GM19438 (cell line): ENCODE measurements around the gene ARID5B.

Experiments
- ATAC-seq: cut with Tn5 transposase; IDR thresholded peaks from one replicate; pipeline ENCODE4 v1.9.1; 2021; ENCODE audit warnings: low read depth; ENCODE audit not compliant: unreplicated experiment

ARID5B gene

DNA sequence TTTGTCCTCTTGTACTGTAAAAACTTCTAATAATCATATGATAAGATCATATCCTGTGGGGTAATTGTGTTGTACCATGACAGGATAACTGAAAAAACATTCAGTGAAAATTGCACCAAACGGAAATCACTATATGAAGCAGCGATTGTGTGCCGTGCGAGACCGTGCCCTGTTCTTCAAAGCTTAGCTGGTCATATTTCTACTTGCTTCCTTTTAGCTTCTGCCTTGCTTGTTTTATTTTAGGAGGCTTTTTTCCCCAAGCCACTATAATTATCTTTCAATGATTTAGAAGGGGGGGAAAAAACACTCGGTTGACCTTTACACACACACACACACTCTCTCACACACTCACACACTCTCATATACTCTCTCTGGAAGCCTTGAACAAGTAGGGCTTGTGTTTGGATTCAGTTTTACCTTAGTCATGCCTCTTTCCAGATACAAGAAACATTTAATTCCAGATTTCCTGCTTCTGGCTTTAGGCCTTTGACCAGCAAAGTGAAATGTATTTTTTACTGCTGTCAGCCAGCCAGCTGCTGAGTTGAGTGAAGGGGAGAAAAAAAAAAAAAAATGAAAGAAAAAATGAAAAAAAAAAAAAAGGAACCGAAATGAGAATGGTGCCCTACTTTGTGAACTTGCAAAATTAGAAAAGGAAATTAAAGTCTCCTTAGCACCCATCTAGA, 181.4 kb downstream of the ARID5B start:
- ATAC-seq, result peak; percentile 43

GRCh38 chr10:62083412-62084267, 182.1 kb downstream of the ARID5B start:
- ATAC-seq, result no peak

DNA sequence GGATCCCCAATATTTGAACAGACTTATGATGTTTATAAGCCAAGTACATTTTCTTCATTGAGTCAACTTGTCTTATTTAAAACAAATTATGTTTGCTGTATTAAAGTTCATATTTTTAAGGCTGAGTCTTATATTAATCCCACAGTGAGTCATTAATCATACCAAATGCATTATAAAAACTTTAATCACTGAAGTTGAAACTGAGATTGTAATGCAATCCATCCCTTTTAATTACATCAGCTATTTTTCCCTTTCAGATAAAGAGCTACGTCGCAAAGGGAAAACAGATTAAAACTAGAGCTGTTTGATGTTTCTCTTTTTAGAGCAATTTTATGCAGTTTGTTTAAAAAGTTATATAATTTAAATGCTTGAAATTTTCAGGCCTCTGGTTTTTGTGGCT, 183.0 kb downstream of the ARID5B start:
- ATAC-seq, result no peak

- no peak for ATAC-seq
These were observed 183.9 kb downstream of the ARID5B start for GRCh38 chr10:62085404-62085803.

- no peak for ATAC-seq
These were observed 184.3 kb downstream of the ARID5B start for GRCh38 chr10:62085821-62086220.

- ATAC-seq, result no peak
These were observed 185.8 kb downstream of the ARID5B start for GRCh38 chr10:62087329-62087728.

- no peak for ATAC-seq
These were observed 187.3 kb downstream of the ARID5B start for GRCh38 chr10:62088786-62089185.

GRCh38 chr10:62092301-62093030, 191.0 kb downstream of the ARID5B start:
- no peak for ATAC-seq

GRCh38 chr10:62093863-62094291, 192.4 kb downstream of the ARID5B start:
- ATAC-seq, result no peak

GRCh38 chr10:62095181-62096122, 194.0 kb downstream of the ARID5B start:
- no peak for ATAC-seq

GRCh38 chr10:62096256-62096933, 194.9 kb downstream of the ARID5B start:
- no peak for ATAC-seq

DNA sequence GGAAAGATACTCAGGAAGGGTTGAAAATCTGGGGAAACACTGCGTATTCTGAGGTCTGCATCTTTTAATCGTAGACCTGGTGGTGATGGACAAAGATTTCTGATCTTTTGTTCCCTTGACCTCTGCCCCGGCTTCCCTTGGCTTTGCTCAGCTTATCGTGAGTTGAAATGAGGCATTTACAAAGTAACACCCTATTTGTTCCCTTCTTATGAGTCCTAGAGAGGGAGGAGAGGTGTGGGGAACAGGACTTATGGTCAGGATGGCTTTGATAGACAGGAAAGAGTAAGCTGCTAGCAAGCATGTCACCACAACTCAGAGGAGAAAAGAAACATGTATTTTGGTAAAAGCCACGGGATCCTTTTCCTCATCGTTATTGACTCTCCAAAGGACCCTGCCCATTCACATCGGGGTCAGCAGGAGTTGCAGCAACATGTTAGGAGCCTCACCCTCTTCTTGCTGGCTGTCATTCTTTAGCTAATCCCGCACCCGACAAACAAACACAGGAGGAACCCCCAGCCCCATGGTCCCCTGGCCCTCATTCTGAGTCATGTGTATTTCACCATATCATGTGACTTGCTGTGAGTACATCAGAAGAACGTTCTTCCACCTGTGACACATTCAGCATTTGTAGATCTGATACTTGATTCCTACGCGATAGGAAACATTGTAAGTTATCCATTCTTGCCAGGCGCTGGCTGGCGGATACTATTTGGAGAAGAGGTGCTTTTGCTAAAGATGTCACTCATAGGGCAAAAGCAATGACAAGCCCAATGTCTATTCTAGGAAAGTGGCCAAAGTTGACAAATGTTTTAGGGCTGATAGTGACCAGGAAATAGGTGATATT, 197.0 kb downstream of the ARID5B start:
- no peak for ATAC-seq

DNA sequence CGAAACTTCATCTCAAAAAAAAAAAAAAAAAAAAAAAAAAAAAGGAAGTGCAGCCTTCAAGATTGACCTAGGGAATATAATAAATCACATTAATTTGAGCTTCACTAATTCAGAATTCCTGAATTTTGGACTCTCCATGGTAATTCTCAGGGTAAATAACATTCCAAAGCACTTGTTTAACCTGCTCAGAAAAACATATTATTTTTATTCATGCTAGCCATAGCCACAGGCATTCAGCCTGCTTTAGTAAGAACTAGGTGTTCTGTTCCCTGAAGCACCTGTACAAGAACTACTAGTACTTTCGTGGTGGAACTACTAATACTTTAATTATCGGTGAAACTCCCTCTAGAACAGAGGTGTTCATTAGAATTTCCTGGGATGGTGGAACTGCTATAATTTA, 197.8 kb downstream of the ARID5B start:
- no peak for ATAC-seq

- no peak for ATAC-seq
These were observed 202.4 kb downstream of the ARID5B start for GRCh38 chr10:62103857-62104256.

- no peak for ATAC-seq
These were observed 205.5 kb downstream of the ARID5B start for GRCh38 chr10:62106929-62107519.

DNA sequence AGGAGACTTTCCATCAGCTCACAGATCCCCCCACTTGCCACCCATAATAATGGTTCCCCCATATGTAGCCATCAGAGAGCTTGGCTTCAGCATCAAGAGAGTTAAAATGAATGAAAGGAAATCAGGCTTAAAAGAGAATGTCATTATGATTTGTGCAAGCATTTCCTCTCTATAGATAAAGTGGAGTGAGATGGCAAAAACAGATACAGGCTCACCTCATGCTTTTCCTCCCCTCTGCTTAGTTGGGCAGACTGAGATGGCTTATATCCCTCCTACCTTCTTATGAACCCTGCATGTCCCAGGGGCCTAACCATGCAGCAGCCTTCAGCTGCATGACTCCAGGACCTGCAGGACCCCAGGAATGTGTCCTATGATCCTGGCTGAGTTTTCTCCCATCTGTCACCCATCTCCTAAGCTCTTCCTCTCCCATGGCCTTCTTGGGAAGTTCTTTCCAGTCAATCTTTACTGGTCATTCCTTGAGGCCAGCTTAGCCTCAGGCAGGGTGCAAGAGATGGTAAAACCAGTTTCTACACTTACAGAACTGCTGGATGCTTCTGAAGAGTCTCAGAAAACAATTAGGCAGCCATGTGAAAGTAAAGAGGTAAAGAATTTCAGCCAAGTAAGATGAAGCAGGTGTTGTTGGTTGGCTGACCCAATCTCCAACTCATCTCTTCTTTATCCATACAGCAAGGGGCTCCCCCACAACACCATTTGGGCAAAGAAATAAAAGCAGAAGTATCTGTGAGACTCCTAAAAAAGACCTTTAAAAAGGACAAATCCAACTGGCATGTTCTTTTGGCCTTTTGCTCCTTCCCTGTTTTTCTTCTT, 207.5 kb downstream of the ARID5B start:
- ATAC-seq, result no peak

DNA sequence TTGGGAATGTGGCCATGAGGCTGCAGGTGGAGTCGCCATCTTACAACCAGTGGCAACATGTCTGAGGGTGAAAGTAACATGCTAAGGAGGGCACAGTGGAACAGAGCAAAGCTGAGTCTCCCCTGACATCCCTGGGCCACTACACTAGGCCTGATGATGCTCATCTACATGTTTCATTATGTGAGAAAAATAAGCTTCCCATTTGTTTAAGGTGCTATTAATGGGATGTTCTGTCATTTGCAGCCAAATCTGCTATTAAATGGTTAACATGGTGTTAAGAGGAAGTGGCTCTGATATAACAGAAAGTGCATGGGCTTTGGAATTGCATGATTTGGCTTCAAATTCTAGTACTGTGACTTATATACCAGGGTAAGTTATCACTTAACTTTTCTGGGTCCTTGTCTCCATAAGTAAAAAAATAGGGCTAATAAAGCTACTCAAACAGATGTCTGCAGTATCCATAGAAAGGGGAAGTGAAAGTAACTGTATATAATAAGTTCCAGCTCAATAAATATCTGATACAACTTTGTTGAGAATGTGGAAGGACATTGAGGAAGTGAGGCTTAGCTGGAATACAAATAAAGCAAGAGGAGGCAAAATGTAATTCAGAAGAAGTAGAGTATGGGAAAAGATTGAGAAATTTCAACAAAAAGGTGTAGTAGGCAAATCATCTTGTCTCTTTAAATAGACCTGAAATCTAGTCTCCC, 208.2 kb downstream of the ARID5B start:
- ATAC-seq, result peak; percentile 74
